Measurements from ENCODE around the gene LRRC42. TPM values are rescaled to one million over a fixed set of nuclear protein-coding genes. Genes with fewer than 3 reads are reported as not detected.

Gene LRRC42
- total RNA-seq, 1 donor from 2014 or later: 18.1 TPM

- no peak overlapping the region for H3K4me3 ChIP-seq
- ATAC-seq (no peak), DNase-seq (no peak)
- no peaks in the 10 kb centered on the region for H3K9me3 ChIP-seq
- no peak overlapping the region for H3K27ac ChIP-seq
- H3K36me3 ChIP-seq: no peaks in the 10 kb centered on the region
- H3K27me3 ChIP-seq: no peaks in the 10 kb centered on the region
- peaks cover 25% of the 10 kb centered on the region for H3K4me1 ChIP-seq
- no peak for TF ChIP-seq CTCF (IDR thresholded peaks at IDR 0.05)
- intact Hi-C loops (cut with DNase I): no loop called here
These were observed 2.6 kb upstream of the LRRC42 start for GRCh38 chr1:53943490-53944043.

- DNase-seq (no peak), ATAC-seq (no peak)
- no peak for TF ChIP-seq CTCF (IDR thresholded peaks at IDR 0.05)
- intact Hi-C loops (cut with DNase I): no loop called here
- Histone ChIP-seq H3K27ac (peak overlapping the region; percentile 75), H3K9me3 (no peaks in the 10 kb centered on the region), H3K27me3 (no peaks in the 10 kb centered on the region), H3K4me3 (peak overlapping the region; percentile 87), H3K36me3 (no peaks in the 10 kb centered on the region), H3K4me1 (peaks cover 25% of the 10 kb centered on the region)
These were observed 1.5 kb upstream of the LRRC42 start for GRCh38 chr1:53944469-53945182.

- H3K27ac ChIP-seq: peak overlapping the region; percentile 75
- no peak for TF ChIP-seq CTCF (IDR thresholded peaks at IDR 0.05)
- intact Hi-C loops (cut with DNase I): no loop called here
- ATAC-seq (no peak), DNase-seq (no peak)
- H3K4me3 ChIP-seq: peak overlapping the region; percentile 87
- H3K27me3 ChIP-seq: no peaks in the 10 kb centered on the region
- peaks cover 25% of the 10 kb centered on the region for H3K4me1 ChIP-seq
- no peaks in the 10 kb centered on the region for H3K9me3 ChIP-seq
- no peaks in the 10 kb centered on the region for H3K36me3 ChIP-seq
These were observed 1.0 kb upstream of the LRRC42 start for GRCh38 chr1:53945183-53945432.

GRCh38 chr1:53945433-53946251 is 508 bp upstream of the LRRC42 start, which contains the start of gene IFT25:
IFT25 (minus strand) TSS chr1:53945699; CDS start chr1:53940082, 5,617 bp downstream.
- H3K4me1 ChIP-seq: peaks cover 25% of the 10 kb centered on the region
- DNase-seq: peak; percentile 99
- H3K4me3 ChIP-seq: peak within 1 kb of the TSS; percentile 87
- peak within 1 kb of the TSS; percentile 82 for H3K27ac ChIP-seq
- ATAC-seq: peak; percentile 95
- no peaks in the 10 kb centered on the region for H3K9me3 ChIP-seq
- TF ChIP-seq CTCF (IDR thresholded peaks at IDR 0.05): no peak
- H3K27me3 ChIP-seq: no peaks in the 10 kb centered on the region
- no peaks in the 10 kb centered on the region for H3K36me3 ChIP-seq
- intact Hi-C loops (cut with DNase I): no loop called here

- no peaks in the 10 kb centered on the region for H3K9me3 ChIP-seq
- TF ChIP-seq CTCF (IDR thresholded peaks at IDR 0.05): no peak
- no peak overlapping the region for H3K27ac ChIP-seq
- peaks cover 25% of the 10 kb centered on the region for H3K4me1 ChIP-seq
- peak overlapping the region; percentile 87 for H3K4me3 ChIP-seq
- ATAC-seq (no peak), DNase-seq (no peak)
- H3K27me3 ChIP-seq: no peaks in the 10 kb centered on the region
- intact Hi-C loops (cut with DNase I): no loop called here
- H3K36me3 ChIP-seq: peaks cover 9% of the 10 kb centered on the region
These were observed 1.2 kb downstream of the LRRC42 start for GRCh38 chr1:53947172-53947907.
